Activated CD8-positive, alpha-beta memory T cell treated with anti-CD3 and anti-CD28 coated beads, Interleukin-2, amount 10 ng/mL, durations not matched to agents 7 days and 5 days (primary cell): Measurements from ENCODE around the gene DGLUCY. TPM values are rescaled to one million over a fixed set of nuclear protein-coding genes. Genes with fewer than 3 reads are reported as not detected.
"Not testable (repeated sequence)": the region's sequence is repeated elsewhere in the genome, so short reads cannot be mapped to it uniquely, and the experiment has no call there.

ENCODE experiments used
- ATAC-seq: fragments of 150-1000 bp; cut with Tn5 transposase; one replicate; pipeline ENCODE4 v1.10.0; 2021; ENCODE audit warnings: moderate library complexity
- CTCF ChIA-PET: fragments of 350-600 bp; sonication (Branson Sonifier 250); formaldehyde crosslinking; loops from one replicate; lab custom pipeline; 2021; ENCODE audit warnings: antibody characterized with exemption; lab: Charles Lee
- DNase-seq: peaks from one replicate; pipeline ENCODE4 v3.0.0-alpha.2; 2020
- H3K27ac Mint-ChIP-seq: one replicate; pipeline ENCODE4 v1.8.0; 2021; ENCODE audit warnings: mild to moderate bottlenecking, mixed read lengths
- H3K27me3 Mint-ChIP-seq: one replicate; pipeline ENCODE4 v1.8.0; 2021; ENCODE audit warnings: mixed read lengths
- H3K36me3 Mint-ChIP-seq: one replicate; pipeline ENCODE4 v1.8.0; 2021; ENCODE audit warnings: mild to moderate bottlenecking, mixed read lengths
- H3K4me1 Mint-ChIP-seq: one replicate; pipeline ENCODE4 v1.8.0; 2021; ENCODE audit warnings: mixed read lengths
- H3K4me3 Mint-ChIP-seq: one replicate; pipeline ENCODE4 v1.8.0; 2021; ENCODE audit warnings: mild to moderate bottlenecking, moderate library complexity, mixed read lengths
- H3K9me3 Mint-ChIP-seq: one replicate; pipeline ENCODE4 v1.8.0; 2022; ENCODE audit warnings: low read depth, mixed read lengths
- total RNA-seq, 2 experiments: library from RNA; stranded (reverse); gene quantifications; one replicate each; pipeline ENCODE4 v1.2.3, GENCODE V29; 2021

The DGLUCY gene
- total RNA-seq, 2 experiments from 2014 or later: 113 to 176 TPM

- peaks cover 66% of the 10 kb centered on the region for H3K4me1 Mint-ChIP-seq
- ATAC-seq (no peak), DNase-seq (no peak)
- no peaks in the 10 kb centered on the region for H3K9me3 Mint-ChIP-seq
- no peaks in the 10 kb centered on the region for H3K27me3 Mint-ChIP-seq
- no peak overlapping the region for H3K4me3 Mint-ChIP-seq
- peaks cover 8% of the 10 kb centered on the region for H3K36me3 Mint-ChIP-seq
- H3K27ac Mint-ChIP-seq: peak overlapping the region; percentile 12
- CTCF ChIA-PET: interaction anchor here (1.2 to 2.2 kb wide), 3 partner anchors 79 to 354 kb away, joined by 3 to 5 read pairs (median 5); no protein-coding TSS in a partner anchor
These were observed 142.8 kb downstream of the DGLUCY start for GRCh38 chr14:91256661-91257060.

DNA sequence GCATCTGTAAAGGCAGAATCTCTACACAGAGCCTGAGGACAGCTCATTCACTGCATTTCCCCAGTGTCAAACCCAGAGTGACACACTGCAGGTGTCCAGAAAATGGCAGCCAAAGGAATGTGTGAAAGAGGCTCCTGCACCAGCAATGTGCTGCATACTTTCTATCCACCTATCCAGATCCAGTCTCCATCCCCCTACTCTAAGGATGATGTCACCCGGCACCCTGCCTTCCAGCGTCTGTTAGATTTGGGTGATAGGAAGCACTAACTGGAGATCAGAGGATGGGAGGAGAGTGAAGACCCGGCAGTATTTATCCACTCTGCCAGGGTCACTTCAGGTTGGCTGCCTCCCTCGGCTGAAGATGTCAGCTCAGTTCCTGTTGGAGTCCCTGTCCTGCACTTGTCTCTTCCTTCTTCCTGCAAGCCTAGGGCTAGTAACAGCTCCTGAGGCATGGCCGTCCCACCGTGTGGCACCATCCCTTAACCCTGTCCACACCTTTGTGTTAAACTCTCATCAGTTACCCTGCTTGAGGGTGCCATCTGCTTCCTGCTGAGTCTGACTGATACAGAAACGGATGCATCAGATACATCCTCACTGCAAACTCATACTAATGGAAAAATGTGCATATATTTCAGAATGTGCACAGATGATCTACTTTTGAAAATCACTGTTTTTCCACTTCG lies 143.6 kb downstream of the DGLUCY start:
- H3K4me1 Mint-ChIP-seq: peaks cover 65% of the 10 kb centered on the region
- DNase-seq (no peak), ATAC-seq (no peak)
- H3K4me3 Mint-ChIP-seq: no peak overlapping the region
- H3K9me3 Mint-ChIP-seq: no peaks in the 10 kb centered on the region
- peak overlapping the region; percentile 68 for H3K27ac Mint-ChIP-seq
- no peaks in the 10 kb centered on the region for H3K27me3 Mint-ChIP-seq
- CTCF ChIA-PET: interaction anchor here (0.9 to 2.5 kb wide), 5 partner anchors 77 to 355 kb away, joined by 3 to 10 read pairs (median 5); no protein-coding TSS in a partner anchor
- H3K36me3 Mint-ChIP-seq: peaks cover 2% of the 10 kb centered on the region

DNA sequence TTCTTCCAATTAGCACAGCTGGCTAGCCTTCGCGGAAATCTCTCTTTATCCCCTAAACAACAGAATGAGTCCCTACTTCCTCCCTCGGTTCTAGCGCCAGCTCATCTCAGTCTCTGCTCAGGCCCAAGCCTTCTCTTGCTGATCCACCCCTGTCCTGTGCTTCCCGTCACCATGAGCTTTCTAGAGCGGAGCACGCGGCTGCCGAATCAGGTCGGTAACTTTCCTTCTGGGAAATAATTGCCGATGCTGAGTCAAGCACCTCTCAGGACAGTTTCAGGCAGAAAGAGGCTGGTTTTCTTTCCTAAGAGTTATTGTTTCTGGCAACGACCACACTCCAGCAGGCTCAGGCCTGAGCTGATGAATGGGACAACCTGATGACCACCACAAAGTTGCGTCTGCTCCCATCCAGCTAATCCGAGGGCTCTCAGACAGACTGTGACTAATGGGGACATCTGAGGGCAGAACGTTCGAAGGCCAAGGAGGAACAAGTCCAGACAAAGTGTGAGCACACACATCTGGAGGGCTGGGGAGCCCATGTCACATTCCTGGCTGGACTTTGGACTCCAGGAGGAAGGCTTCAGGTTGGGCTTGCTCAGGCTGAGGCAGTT lies 144.2 kb downstream of the DGLUCY start:
- CTCF ChIA-PET: interaction anchor here (0.9 to 2.5 kb wide), 3 partner anchors 78 to 85 kb away, joined by 3 to 10 read pairs (median 5); no protein-coding TSS in a partner anchor
- Mint-ChIP-seq H3K27ac (peak overlapping the region; percentile 68), H3K36me3 (no peaks in the 10 kb centered on the region), H3K4me1 (peaks cover 62% of the 10 kb centered on the region), H3K9me3 (no peaks in the 10 kb centered on the region), H3K27me3 (no peaks in the 10 kb centered on the region), H3K4me3 (no peak overlapping the region)
- ATAC-seq (no peak), DNase-seq (no peak)

- Mint-ChIP-seq H3K4me1 (peaks cover 67% of the 10 kb centered on the region), H3K9me3 (no peaks in the 10 kb centered on the region), H3K27me3 (no peaks in the 10 kb centered on the region), H3K4me3 (no peak overlapping the region), H3K36me3 (no peaks in the 10 kb centered on the region), H3K27ac (peak overlapping the region; percentile 19)
- ATAC-seq (no peak), DNase-seq (no peak)
- CTCF ChIA-PET: interaction anchor here (1.0 to 2.5 kb wide), 3 partner anchors 14 to 86 kb away, joined by 4 to 10 read pairs (median 5); no protein-coding TSS in a partner anchor
These were observed 145.0 kb downstream of the DGLUCY start for GRCh38 chr14:91258876-91259275.

- H3K4me3 Mint-ChIP-seq: no peak overlapping the region
- H3K4me1 Mint-ChIP-seq: peaks cover 62% of the 10 kb centered on the region
- no peaks in the 10 kb centered on the region for H3K36me3 Mint-ChIP-seq
- ATAC-seq (peak; percentile 80), DNase-seq (peak; percentile 78)
- CTCF ChIA-PET: interaction anchor here (0.6 to 1.2 kb wide), 2 partner anchors 84 to 155 kb away, joined by 3 to 4 read pairs; no protein-coding TSS in a partner anchor
- peak overlapping the region; percentile 42 for H3K27ac Mint-ChIP-seq
- no peaks in the 10 kb centered on the region for H3K9me3 Mint-ChIP-seq
- H3K27me3 Mint-ChIP-seq: no peaks in the 10 kb centered on the region
These were observed 147.2 kb downstream of the DGLUCY start for GRCh38 chr14:91261115-91261514.

- Mint-ChIP-seq H3K27me3 (no peaks in the 10 kb centered on the region), H3K4me3 (no peak overlapping the region), H3K4me1 (peaks cover 58% of the 10 kb centered on the region), H3K36me3 (no peaks in the 10 kb centered on the region), H3K27ac (no peak overlapping the region), H3K9me3 (no peaks in the 10 kb centered on the region)
- DNase-seq: no peak
- no peak for ATAC-seq
- CTCF ChIA-PET: interaction anchor here (0.8 to 1.5 kb wide), 2 partner anchors 85 to 157 kb away, joined by 3 to 5 read pairs; no protein-coding TSS in a partner anchor
These were observed 148.2 kb downstream of the DGLUCY start for GRCh38 chr14:91261986-91262549.

DNA sequence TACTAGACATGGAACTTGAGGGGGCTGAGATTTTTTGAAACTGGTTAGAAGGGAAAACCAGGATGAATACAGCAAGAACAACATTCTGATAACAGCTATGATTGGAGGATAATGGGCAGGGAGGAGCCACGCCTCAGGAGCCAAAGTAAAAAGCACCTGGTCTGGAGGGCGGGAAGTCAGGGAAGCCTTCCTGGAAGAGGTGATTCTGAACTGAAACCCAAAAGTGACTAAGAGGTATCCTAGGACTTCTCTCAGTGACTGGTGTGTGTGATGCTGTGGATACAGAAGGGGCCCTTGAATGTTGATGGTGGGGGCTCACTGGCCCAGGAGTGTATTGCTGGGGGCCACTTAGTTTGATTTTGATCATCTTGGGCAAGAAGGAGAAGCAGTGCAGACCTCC lies 149.5 kb downstream of the DGLUCY start:
- H3K4me1 Mint-ChIP-seq: peaks cover 49% of the 10 kb centered on the region
- H3K9me3 Mint-ChIP-seq: no peaks in the 10 kb centered on the region
- H3K27me3 Mint-ChIP-seq: no peaks in the 10 kb centered on the region
- ATAC-seq (no peak), DNase-seq (no peak)
- H3K27ac Mint-ChIP-seq: no peak overlapping the region
- peaks cover 10% of the 10 kb centered on the region for H3K36me3 Mint-ChIP-seq
- peak overlapping the region; percentile 27 for H3K4me3 Mint-ChIP-seq
- CTCF ChIA-PET: interaction anchor here (1.0 to 2.9 kb wide), 2 partner anchors 11 to 22 kb away, joined by 3 to 7 read pairs; no protein-coding TSS in a partner anchor

GRCh38 chr14:91264151-91265150 lies 150.6 kb downstream of the DGLUCY start:
- Mint-ChIP-seq H3K4me3 (peak overlapping the region; percentile 38), H3K4me1 (peaks cover 45% of the 10 kb centered on the region), H3K27ac (peak overlapping the region; percentile 49), H3K9me3 (no peaks in the 10 kb centered on the region), H3K36me3 (peaks cover 15% of the 10 kb centered on the region), H3K27me3 (no peaks in the 10 kb centered on the region)
- peak; percentile 59 for ATAC-seq
- no peak for DNase-seq
- CTCF ChIA-PET: interaction anchor here (0.7 to 2.9 kb wide), 9 partner anchors 12 to 89 kb away, joined by 3 to 7 read pairs (median 3); no protein-coding TSS in a partner anchor

- Mint-ChIP-seq H3K27ac (no peak overlapping the region), H3K36me3 (peaks cover 19% of the 10 kb centered on the region), H3K9me3 (no peaks in the 10 kb centered on the region), H3K4me3 (peak overlapping the region; percentile 10), H3K27me3 (no peaks in the 10 kb centered on the region), H3K4me1 (peaks cover 42% of the 10 kb centered on the region)
- DNase-seq (no peak), ATAC-seq (no peak)
- CTCF ChIA-PET: interaction anchor here (0.9 to 2.9 kb wide), 4 partner anchors 13 to 90 kb away, joined by 3 to 7 read pairs (median 5); no protein-coding TSS in a partner anchor
These were observed 151.5 kb downstream of the DGLUCY start for GRCh38 chr14:91265404-91265803.

GRCh38 chr14:91266276-91266675 lies 152.4 kb downstream of the DGLUCY start:
- CTCF ChIA-PET: interaction anchor here (1.2 kb wide), 1 partner anchor 89 kb away, joined by 6 read pairs; no protein-coding TSS in a partner anchor
- Mint-ChIP-seq H3K36me3 (peaks cover 21% of the 10 kb centered on the region), H3K4me1 (peaks cover 35% of the 10 kb centered on the region)
- not testable (repeated sequence) for H3K4me3 Mint-ChIP-seq, DNase-seq, H3K27ac Mint-ChIP-seq, H3K27me3 Mint-ChIP-seq, H3K9me3 Mint-ChIP-seq, ATAC-seq

GRCh38 chr14:91267965-91268437 lies 154.1 kb downstream of the DGLUCY start:
- peaks cover 30% of the 10 kb centered on the region for H3K36me3 Mint-ChIP-seq
- H3K4me1 Mint-ChIP-seq: peaks cover 25% of the 10 kb centered on the region
- CTCF ChIA-PET: no interaction called here
- H3K27ac Mint-ChIP-seq: no peak overlapping the region
- ATAC-seq: no peak
- H3K9me3 Mint-ChIP-seq: no peaks in the 10 kb centered on the region
- H3K4me3 Mint-ChIP-seq: no peak overlapping the region
- no peak for DNase-seq
- no peaks in the 10 kb centered on the region for H3K27me3 Mint-ChIP-seq
